ENCODE data around the gene CNTN4. TPM values are rescaled to one million over a fixed set of nuclear protein-coding genes. Genes with fewer than 3 reads are reported as not detected.

Gene CNTN4
- total RNA-seq, 1 donor, result 0.09 TPM

- TF ChIP-seq CTCF (IDR thresholded peaks at IDR 0.05; ENCODE audit: insufficient read depth, low read length), result no peak
- H3K4me3 ChIP-seq (ENCODE audit: low read depth, low read length), result no peak overlapping the region
- DNase-seq (ENCODE audit: low read depth), result no peak
Observed at GRCh38 chr3:2110597-2111117, 12.0 kb downstream of the CNTN4 start.

DNA sequence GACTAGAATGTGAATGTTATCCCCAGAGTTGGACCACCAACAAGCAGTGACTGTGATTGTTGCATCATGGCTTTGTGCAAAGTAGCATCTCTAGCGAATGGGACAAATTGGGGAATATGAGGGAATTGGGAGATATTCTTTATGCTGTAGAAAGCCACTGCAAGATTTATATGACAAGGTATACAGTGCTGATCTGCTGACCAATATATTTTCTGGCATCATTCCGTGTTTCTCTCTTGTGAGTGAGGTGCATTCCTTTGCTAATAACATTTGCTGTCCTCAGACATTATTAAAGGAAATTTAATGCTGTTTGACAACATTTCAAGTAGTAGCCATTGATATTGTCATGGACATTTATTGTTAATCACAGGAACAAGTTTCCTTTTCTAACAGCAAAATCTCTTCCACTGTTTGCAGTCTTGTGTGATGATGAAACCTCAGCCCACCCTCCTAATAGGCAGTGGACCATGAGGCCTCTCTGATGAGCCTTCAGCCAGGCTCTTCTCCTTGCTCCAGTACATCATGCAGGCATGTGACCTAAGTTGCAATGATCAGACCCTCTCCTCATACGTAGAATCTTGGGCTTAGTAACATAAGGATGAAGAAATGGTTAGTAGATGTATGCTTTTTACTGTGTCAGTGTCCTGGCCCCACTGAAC, 16.1 kb downstream of the CNTN4 start:
- H3K4me3 ChIP-seq (ENCODE audit: low read depth, low read length), result no peak overlapping the region
- TF ChIP-seq CTCF (IDR thresholded peaks at IDR 0.05; ENCODE audit: insufficient read depth, low read length), result no peak
- DNase-seq (ENCODE audit: low read depth), result no peak

DNA sequence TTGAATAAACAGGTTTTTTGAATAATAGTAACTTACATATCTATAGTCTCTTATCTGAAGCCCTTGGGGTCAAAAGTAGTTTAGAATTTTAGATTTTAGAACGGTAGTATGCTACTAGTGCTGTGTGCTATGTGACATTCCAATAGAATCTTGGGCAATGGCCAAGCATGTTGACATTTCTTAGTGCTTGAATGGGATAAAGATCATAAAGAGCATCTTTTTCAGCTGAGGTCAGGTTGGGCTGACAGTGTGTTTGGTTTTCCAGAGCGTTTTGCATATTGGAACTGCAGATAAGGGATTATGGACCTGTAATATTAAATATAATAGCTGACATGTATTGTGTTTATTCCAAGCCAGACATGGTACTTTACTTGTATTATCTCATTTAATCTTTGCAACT, 32.1 kb downstream of the CNTN4 start:
- TF ChIP-seq CTCF (IDR thresholded peaks at IDR 0.05; ENCODE audit: insufficient read depth, low read length), result no peak

GRCh38 chr3:2133146-2133545, 34.5 kb downstream of the CNTN4 start:
- no peak for DNase-seq (ENCODE audit: low read depth)
- H3K4me3 ChIP-seq (ENCODE audit: low read depth, low read length), result no peak overlapping the region
- no peak for TF ChIP-seq CTCF (IDR thresholded peaks at IDR 0.05; ENCODE audit: insufficient read depth, low read length)

More for the DNA sequence above, 32.1 kb downstream of the CNTN4 start:
- H3K4me3 ChIP-seq (ENCODE audit: low read depth, low read length), result no peak overlapping the region
- DNase-seq (ENCODE audit: low read depth), result no peak

DNA sequence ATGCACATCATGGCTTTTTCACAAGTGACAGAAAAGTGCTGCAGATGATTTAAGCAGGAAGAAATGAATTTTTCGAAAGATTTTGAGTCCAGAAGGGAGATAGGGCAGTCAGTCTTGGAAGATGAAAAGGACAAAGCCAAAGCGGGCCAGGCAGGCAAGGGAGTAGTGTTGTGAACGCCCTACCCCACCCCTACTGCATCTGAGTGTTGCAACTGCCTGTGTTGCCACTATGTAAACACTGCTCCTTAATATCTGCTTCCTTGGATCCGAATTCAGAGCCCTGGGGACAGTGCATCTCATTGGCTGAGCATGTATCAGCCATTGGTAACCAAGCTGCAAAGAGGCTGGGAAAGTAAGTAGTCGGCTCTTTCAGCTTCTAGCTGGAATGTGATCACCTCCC, 39.0 kb downstream of the CNTN4 start:
- no peak for TF ChIP-seq CTCF (IDR thresholded peaks at IDR 0.05; ENCODE audit: insufficient read depth, low read length)
- H3K4me3 ChIP-seq (ENCODE audit: low read depth, low read length), result no peak overlapping the region
- DNase-seq (ENCODE audit: low read depth), result no peak

DNA sequence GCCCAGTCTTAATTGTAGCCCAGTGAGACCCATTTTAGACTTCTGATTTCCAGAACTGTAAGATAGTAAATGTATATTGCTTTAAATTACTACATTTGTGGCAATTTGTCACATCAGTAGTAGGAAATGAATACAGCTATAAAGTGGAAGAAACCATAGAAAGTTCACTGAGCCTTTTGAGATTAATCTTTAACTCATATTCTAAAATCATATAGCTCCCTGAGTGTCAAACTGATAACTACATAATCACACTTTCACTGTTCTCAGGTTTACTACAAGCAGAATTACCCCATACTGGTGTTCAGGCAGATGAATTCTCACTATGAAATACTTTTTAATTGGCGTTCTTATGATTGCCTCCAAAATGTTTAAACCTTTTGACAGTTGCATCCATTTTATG, 42.8 kb downstream of the CNTN4 start:
- no peak overlapping the region for H3K4me3 ChIP-seq (ENCODE audit: low read depth, low read length)
- TF ChIP-seq CTCF (IDR thresholded peaks at IDR 0.05; ENCODE audit: insufficient read depth, low read length), result no peak
- no peak for DNase-seq (ENCODE audit: low read depth)

Data from fibroblast of the aortic adventitia (primary cell).